ENCODE data around the gene WNT10A. TPM values are rescaled to one million over a fixed set of nuclear protein-coding genes. Genes with fewer than 3 reads are reported as not detected.

The WNT10A gene
- total and polyA plus RNA-seq, 9 of the 15 experiments (the other 6 are each of a cell fraction or from before 2014, with no cell fraction given) = not detected

GRCh38 chr2:218908721-218909619 is 28.3 kb downstream of the WNT10A start (continued):
- TF ChIP-seq REST (IDR thresholded peaks at IDR 0.05; ENCODE audit: borderline replicate concordance) = no peak
- TF ChIP-seq REST (CRISPR knock-in tag; IDR thresholded peaks at IDR 0.05; ENCODE audit: low read depth) = peak; percentile 61
- TF ChIP-seq PML (IDR thresholded peaks at IDR 0.05; ENCODE audit: low read length) = peak; percentile 57
- TF ChIP-seq MCM2 (IDR thresholded peaks at IDR 0.05; ENCODE audit: low read depth) = no peak
- TF ChIP-seq DEAF1 (CRISPR knock-in tag; IDR thresholded peaks at IDR 0.05) = no peak
- TF ChIP-seq SREBF2 (CRISPR knock-in tag; IDR thresholded peaks at IDR 0.05) = 0 out of 2 replicates have a peak, but pooled peaks have one; percentile 32
- peak; percentile 31 for TF ChIP-seq RBBP5 (IDR thresholded peaks at IDR 0.05; ENCODE audit: borderline replicate concordance, insufficient read depth, low read length, poor library complexity, severe bottlenecking)
- TF ChIP-seq HMG20A (CRISPR knock-in tag; conservative IDR thresholded peaks at IDR 0.05) = no peak
- no peak for TF ChIP-seq CHCHD3 (CRISPR knock-in tag; IDR thresholded peaks at IDR 0.05)
- no peak for TF ChIP-seq PBX2 (CRISPR knock-in tag; IDR thresholded peaks at IDR 0.05; ENCODE audit: low read depth)
- no peak for TF ChIP-seq PBX2 (tag; conservative IDR thresholded peaks at IDR 0.05; ENCODE audit: low read depth)
- no peak for TF ChIP-seq PTTG1 (tag; IDR thresholded peaks at IDR 0.05; ENCODE audit: low read depth)
- peak; percentile 63 to 68; a peak in 2 of 4 replicates for TF ChIP-seq SIN3A (IDR thresholded peaks at IDR 0.05; ENCODE audit: borderline replicate concordance in 2 of 2, control insufficient read depth in 1 of 2, low read depth in 2 of 2, low read length in 2 of 2)

Measured in K562 (cell line).